Measurements from ENCODE around the gene MED31. TPM values are rescaled to one million over a fixed set of nuclear protein-coding genes. Genes with fewer than 3 reads are reported as not detected.

Gene MED31
- total RNA-seq, 4 donors from 2014 or later: 5.3 to 13.7 (median 10.4) TPM

- peaks cover 16 to 34% of the 10 kb centered on the region in 2 donors for H3K36me3 ChIP-seq
- no peak for TF ChIP-seq POLR2A (IDR thresholded peaks at IDR 0.05)
- H3K4me3 ChIP-seq (replicated peaks in 1 of 3): no peak overlapping the region
- intact Hi-C loops (cut with DNase I): no loop called here
- H3K4me1 ChIP-seq: no peaks in the 10 kb centered on the region
- H3K27ac ChIP-seq: no peak overlapping the region
- 92 to 96% methylated on average over 6 of the region's 6 CpGs for WGBS, 2 donors
- no peak for DNase-seq
- H3K27me3 ChIP-seq: no peaks in the 10 kb centered on the region
- no peaks in the 10 kb centered on the region for H3K9me3 ChIP-seq
These were observed 24.8 kb downstream of the MED31 start for GRCh38 chr17:6626616-6627015.

- intact Hi-C loops (cut with DNase I): no loop called here
- Histone ChIP-seq H3K27ac (no peak overlapping the region), H3K4me3 (replicated peaks in 1 of 3) (no peak overlapping the region), H3K9me3 (no peaks in the 10 kb centered on the region), H3K4me1 (no peaks in the 10 kb centered on the region), H3K27me3 (no peaks in the 10 kb centered on the region), H3K36me3 (peaks cover 27 to 45% of the 10 kb centered on the region in 2 donors)
- no peak for TF ChIP-seq POLR2A (IDR thresholded peaks at IDR 0.05)
- TF ChIP-seq CTCF (IDR thresholded peaks at IDR 0.05): no peak
- WGBS, 2 donors: 98 to 99% methylated on average over 3 of the region's 3 CpGs
- no peak for DNase-seq
These were observed 27.5 kb downstream of the MED31 start for GRCh38 chr17:6623941-6624340.

GRCh38 chr17:6611231-6611630 is 40.2 kb downstream of the MED31 start:
- Histone ChIP-seq H3K4me1 (no peaks in the 10 kb centered on the region), H3K4me3 (replicated peaks in 1 of 3) (no peak overlapping the region), H3K27ac (no peak overlapping the region), H3K9me3 (no peaks in the 10 kb centered on the region), H3K36me3 (peaks cover 33 to 43% of the 10 kb centered on the region in 2 donors), H3K27me3 (no peaks in the 10 kb centered on the region)
- 95 to 97% methylated on average over 4 of the region's 4 CpGs for WGBS, 2 donors
- intact Hi-C loops (cut with DNase I): no loop called here
- no peak for DNase-seq
- TF ChIP-seq CTCF (IDR thresholded peaks at IDR 0.05): no peak
- no peak for TF ChIP-seq POLR2A (IDR thresholded peaks at IDR 0.05)

GRCh38 chr17:6610011-6610410 is 41.4 kb downstream of the MED31 start:
- intact Hi-C loops (cut with DNase I): no loop called here
- H3K4me1 ChIP-seq: no peaks in the 10 kb centered on the region
- 96 to 100% methylated on average over 5 of the region's 5 CpGs for WGBS, 2 donors
- TF ChIP-seq CTCF (IDR thresholded peaks at IDR 0.05): no peak
- no peak for TF ChIP-seq POLR2A (IDR thresholded peaks at IDR 0.05)
- no peaks in the 10 kb centered on the region for H3K27me3 ChIP-seq
- H3K36me3 ChIP-seq: peaks cover 43 to 55% of the 10 kb centered on the region in 2 donors
- H3K4me3 ChIP-seq (replicated peaks in 1 of 3): no peak overlapping the region
- H3K27ac ChIP-seq: no peak overlapping the region
- H3K9me3 ChIP-seq: no peaks in the 10 kb centered on the region
- no peak for DNase-seq

- no peak for TF ChIP-seq POLR2A (IDR thresholded peaks at IDR 0.05)
- no peak for TF ChIP-seq CTCF (IDR thresholded peaks at IDR 0.05)
- Histone ChIP-seq H3K9me3 (no peaks in the 10 kb centered on the region), H3K36me3 (peaks cover 43 to 56% of the 10 kb centered on the region in 2 donors), H3K4me3 (replicated peaks in 1 of 3) (no peak overlapping the region), H3K4me1 (no peaks in the 10 kb centered on the region), H3K27ac (no peak overlapping the region), H3K27me3 (no peaks in the 10 kb centered on the region)
- WGBS, 2 donors: 95 to 96% methylated on average over 3 of the region's 3 CpGs
- DNase-seq: no peak
- intact Hi-C loops (cut with DNase I): no loop called here
These were observed 43.1 kb downstream of the MED31 start for GRCh38 chr17:6608321-6608720.

GRCh38 chr17:6605142-6605541 is 46.3 kb downstream of the MED31 start:
- 95 to 97% methylated on average over 6 of the region's 6 CpGs for WGBS, 2 donors

More at GRCh38 chr17:6605142-6605541, 46.3 kb downstream of the MED31 start:
- TF ChIP-seq CTCF (IDR thresholded peaks at IDR 0.05): no peak
- no peak for DNase-seq
- Histone ChIP-seq H3K9me3 (no peaks in the 10 kb centered on the region), H3K27me3 (no peaks in the 10 kb centered on the region), H3K4me1 (peaks cover 2 to 3% of the 10 kb centered on the region in 2 donors), H3K27ac (no peak overlapping the region), H3K4me3 (replicated peaks in 1 of 3) (no peak overlapping the region), H3K36me3 (peaks cover 38 to 51% of the 10 kb centered on the region in 2 donors)
- intact Hi-C loops (cut with DNase I): no loop called here

Data from thyroid gland (tissue), 4 donors.